IMR-90 (cell line): Measurements from ENCODE around the gene TGFB1.
"Not testable (repeated sequence)": the region's sequence is repeated elsewhere in the genome, so short reads cannot be mapped to it uniquely, and the experiment has no call there.

Source experiments
- BHLHE40 ChIP-seq: fragments of 150-350 bp; IDR thresholded peaks from 2 replicates; pipeline ENCODE4 v1.6.1; 2016; ENCODE audit warnings: mild to moderate bottlenecking, low read depth, low read length
- CEBPB ChIP-seq: IDR thresholded peaks from 2 replicates; pipeline ENCODE4 v1.6.1; 2012; ENCODE audit warnings: low read depth, low read length, improper control_type of control experiment
- CTCF ChIP-seq: conservative IDR thresholded peaks from 2 replicates; pipeline ENCODE4 v1.5.1; 2012; ENCODE audit warnings: mild to moderate bottlenecking, low read depth, low read length, improper control_type of control experiment
- ELK1 ChIP-seq: fragments of 150-350 bp; IDR thresholded peaks from 2 replicates; pipeline ENCODE4 v1.6.1; 2016; ENCODE audit warnings: low read depth, mild to moderate bottlenecking, low read length, moderate library complexity, borderline replicate concordance
- MAFK ChIP-seq: IDR thresholded peaks from 2 replicates; pipeline ENCODE4 v1.6.1; 2012; ENCODE audit warnings: low read depth, low read length, improper control_type of control experiment
- MAZ ChIP-seq: IDR thresholded peaks from 2 replicates; pipeline ENCODE4 v1.6.1; 2012; ENCODE audit warnings: low read depth, mild to moderate bottlenecking, low read length, improper control_type of control experiment, moderate library complexity, borderline replicate concordance
- MXI1 ChIP-seq: IDR thresholded peaks from 2 replicates; pipeline ENCODE4 v1.6.1; 2012; ENCODE audit warnings: low read depth, mild to moderate bottlenecking, low read length, moderate library complexity, borderline replicate concordance
- POLR2A ChIP-seq: IDR thresholded peaks from 2 replicates; pipeline ENCODE4 v1.6.1; 2012; ENCODE audit warnings: mild to moderate bottlenecking, low read depth, low read length
- RAD21 ChIP-seq: IDR thresholded peaks from 2 replicates; pipeline ENCODE4 v1.6.1; 2012; ENCODE audit warnings: low read length, improper control_type of control experiment
- RFX5 ChIP-seq: IDR thresholded peaks from 2 replicates; pipeline ENCODE4 v1.8.0; 2012; ENCODE audit warnings: low read depth, mild to moderate bottlenecking, low read length, moderate library complexity
- USF2 ChIP-seq: fragments of 150-350 bp; IDR thresholded peaks from 2 replicates; pipeline ENCODE4 v1.6.1; 2017; ENCODE audit warnings: mild to moderate bottlenecking, antibody characterized with exemption, low read length, low read depth

GRCh38 chr19:41371119-41371518 is 17.4 kb upstream of the TGFB1 start:
- not testable (repeated sequence) for TF ChIP-seq MXI1, USF2, CTCF, RFX5, POLR2A, MAFK, CEBPB, ELK1, RAD21, MAZ, BHLHE40
